Hypothalamus (tissue), 51 donors: Measurements from ENCODE around the gene LPAR2.

Experiments used
- DNase-seq, 51 donors: peaks; one replicate each; lab custom pipeline; 2025; lab: John Stamatoyannopoulos, UW

The LPAR2 gene

DNA sequence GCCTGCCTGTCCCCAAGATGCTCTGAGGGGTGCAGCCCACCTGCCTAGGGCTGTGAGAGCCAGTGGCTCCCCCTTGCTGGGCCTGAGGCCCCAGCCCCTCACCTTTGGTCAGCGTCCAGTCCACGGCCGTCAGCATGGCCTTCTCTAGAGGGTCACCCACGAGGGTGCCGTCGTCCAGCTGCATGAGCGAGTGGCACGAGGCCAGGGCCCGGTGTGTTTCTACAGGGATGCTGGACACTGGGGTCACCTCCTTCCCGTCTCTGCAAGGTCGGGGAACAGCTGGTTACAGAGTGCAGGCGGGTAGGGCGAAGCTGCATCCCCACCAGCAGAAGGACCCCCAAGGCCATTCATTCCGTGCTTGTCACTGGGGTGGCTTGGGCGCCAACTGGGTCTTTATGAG lies 26.4 kb upstream of the LPAR2 start:
- DNase-seq, result no peak

- DNase-seq, result no peak
Observed at GRCh38 chr19:19653597-19654147, 25.7 kb upstream of the LPAR2 start.

DNA sequence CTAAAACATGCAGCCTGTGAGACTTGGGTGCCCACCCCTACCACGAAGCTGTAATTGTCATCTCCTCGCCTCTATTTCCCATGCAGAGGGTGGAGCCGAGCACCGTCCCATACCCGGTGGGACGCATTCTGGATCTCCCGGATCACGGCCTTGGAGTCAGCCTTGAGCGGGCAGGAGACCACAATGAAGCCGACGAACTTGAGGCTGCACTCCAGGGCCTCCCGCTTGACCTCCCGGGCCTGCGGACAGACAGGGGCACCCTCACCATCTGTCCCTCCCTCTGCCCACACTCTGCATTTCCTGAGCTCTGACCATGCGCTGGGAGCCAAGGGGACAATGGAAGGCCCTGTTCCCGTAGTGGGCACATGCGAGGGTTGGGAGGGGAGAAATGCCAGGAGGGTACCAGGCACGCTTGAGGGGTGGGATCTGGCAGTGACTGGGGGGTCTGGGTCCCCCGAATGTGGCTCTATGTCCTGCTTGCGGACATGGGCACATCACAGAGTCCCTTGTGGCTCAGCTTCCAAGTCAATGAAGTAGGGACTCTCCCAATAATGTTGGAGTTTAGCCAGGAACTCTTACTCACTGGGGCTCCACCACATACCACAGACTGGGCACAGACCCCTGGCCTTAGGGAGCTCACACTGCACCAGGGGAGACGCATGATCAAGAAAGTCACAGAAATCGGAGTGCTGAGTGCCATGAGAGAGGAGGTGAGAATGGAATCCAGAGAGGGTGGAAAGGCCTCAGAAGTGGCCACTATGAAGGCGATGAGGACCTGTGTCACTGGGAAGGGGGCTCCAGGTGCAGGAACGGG lies 24.7 kb upstream of the LPAR2 start:
- DNase-seq, result no peak

- peak in 39 of 51 donors; percentile 15 to 76 (median 50) for DNase-seq
Observed at GRCh38 chr19:19651076-19651475, 23.1 kb upstream of the LPAR2 start.

DNA sequence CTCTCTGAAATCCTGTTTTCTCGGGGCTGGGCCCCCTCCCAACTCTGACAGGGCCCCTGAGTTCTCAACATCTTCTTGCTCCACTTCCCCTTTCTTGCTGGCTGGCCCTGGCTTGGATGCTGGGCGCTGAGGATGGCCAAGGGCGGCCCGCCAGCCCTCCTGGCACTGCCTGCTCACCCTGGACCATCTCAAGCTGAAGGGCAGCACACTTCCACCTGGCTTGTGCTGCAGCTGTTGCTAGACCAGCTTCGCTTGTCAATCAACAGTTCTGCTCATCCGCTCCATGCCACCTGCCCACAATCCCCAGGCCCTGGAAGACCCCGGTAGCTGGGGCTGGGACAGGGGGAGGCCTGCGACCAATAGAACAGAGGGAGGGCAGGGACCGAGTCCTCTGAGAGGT lies 22.3 kb upstream of the LPAR2 start:
- peak in 5 of 51 donors; percentile 7 to 38 (median 16) for DNase-seq

DNA sequence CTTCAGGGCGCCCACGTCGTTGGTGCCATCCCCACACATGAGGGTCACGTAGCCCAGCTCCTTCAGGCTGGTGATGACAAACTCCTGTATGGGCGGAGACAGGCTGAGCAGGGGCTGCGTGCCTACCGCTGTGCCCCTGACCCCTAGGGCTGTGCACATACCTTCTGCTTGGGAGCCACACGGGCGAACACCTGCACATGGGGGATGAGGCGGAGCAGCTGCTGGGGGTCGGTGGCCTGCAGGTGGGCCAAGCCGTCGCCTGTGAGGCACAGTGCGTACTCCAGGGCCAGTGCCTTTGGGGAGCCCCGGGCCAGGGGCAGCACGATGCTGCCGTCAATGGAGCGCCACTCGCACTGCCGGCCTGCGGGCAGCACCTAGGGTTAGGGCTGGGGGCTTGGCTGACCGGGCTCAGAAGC lies 21.6 kb upstream of the LPAR2 start:
- DNase-seq, result no peak

DNA sequence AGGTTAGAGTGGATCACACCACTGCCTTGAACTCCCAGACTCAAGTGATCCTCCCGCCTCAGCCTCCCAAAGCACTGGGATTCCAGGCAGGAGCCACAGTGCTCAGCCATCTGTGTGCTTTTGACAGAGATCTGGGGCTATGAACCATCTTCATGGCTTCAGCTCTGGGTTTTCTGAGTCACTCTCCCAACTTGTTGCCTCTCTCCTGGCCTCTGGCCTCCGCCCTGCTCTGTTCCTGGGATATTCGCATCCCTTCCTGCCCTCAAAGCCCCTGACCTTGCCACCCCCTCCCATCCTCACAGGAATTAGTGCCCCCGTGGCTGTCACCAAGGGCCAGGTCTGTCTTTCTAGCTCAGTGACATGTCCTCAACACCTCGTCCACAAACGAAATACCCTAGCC lies 21.1 kb upstream of the LPAR2 start:
- DNase-seq, result no peak

GRCh38 chr19:19647037-19647835 lies 19.2 kb upstream of the LPAR2 start:
- DNase-seq, result no peak

- DNase-seq, result no peak
Observed at GRCh38 chr19:19645233-19645870, 17.3 kb upstream of the LPAR2 start.

DNA sequence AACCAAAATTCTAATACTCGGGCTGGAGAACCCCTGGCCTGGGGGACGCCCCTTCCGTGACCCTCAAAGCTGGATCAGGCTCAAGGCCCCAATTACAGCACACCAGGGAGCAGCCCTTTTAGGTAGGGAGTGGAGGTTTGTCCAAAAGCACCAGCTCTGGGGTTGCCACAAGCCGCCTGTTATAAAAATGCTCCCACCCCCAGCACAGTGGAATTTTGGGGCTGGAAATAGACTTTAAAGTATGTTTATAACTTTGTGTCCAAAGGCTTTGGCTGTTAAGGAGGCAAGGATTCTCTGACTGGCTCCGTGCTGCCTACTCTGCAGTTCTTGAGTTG lies 16.0 kb upstream of the LPAR2 start:
- DNase-seq, result no peak

DNA sequence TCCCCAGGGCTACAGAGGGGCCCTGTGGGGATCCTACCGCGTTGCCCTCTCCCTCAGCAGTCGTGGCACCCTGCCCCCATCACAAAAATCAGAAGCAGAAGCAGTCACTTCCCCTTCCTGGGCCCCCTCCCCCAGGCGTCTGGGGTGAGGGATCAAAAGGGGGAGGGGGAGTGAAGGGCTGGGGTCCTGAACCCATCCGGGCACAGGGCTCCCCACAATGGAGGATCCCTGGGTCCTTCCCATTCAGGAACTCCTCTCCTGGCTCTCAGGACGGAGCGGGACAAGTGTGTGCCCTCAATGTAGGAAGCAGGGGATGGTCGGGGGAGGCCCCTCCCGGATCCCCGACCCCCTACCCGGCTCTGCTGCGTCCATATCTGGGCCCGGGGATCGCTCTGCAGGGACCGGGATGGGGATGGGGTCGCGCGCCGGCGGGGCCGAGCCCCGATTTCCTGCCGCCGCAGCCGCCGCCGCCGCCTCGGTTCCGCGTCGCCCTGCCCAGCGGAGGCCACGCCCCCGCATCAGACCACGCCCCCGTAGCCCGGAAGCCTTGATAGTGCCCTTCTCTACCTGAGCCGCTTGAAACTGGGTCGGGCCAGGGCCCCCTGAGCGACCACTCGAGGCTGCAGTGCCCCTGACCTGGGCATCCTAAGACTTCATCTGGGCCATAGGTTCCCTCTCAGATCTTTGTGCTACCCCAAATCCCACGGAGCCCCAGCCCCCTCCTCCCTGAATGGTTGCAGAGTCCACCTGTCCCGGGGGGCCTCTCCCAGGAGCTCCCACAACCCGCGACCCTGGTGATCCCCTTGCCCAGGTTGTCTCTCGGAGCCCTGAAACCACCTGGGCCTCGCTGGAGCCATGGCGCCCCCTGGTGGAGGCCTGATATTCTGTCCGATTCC lies 15.4 kb upstream of the LPAR2 start, which contains the start of gene GMIP:
GMIP (minus strand) TSS at position 500 of the 896 bp plus-strand sequence; CDS start at position 372, 128 bp downstream.
- peak in 48 of 51 donors; percentile 8 to 79 (median 41) for DNase-seq

GRCh38 chr19:19642506-19643157 lies 14.6 kb upstream of the LPAR2 start:
- peak in 1 of 51 donors; percentile 28 for DNase-seq

- DNase-seq, result no peak
Observed at GRCh38 chr19:19637523-19638251, 9.7 kb upstream of the LPAR2 start.

GRCh38 chr19:19637186-19637522 lies 9.1 kb upstream of the LPAR2 start:
- no peak for DNase-seq

GRCh38 chr19:19636573-19637185 lies 8.7 kb upstream of the LPAR2 start:
- DNase-seq, result no peak

DNA sequence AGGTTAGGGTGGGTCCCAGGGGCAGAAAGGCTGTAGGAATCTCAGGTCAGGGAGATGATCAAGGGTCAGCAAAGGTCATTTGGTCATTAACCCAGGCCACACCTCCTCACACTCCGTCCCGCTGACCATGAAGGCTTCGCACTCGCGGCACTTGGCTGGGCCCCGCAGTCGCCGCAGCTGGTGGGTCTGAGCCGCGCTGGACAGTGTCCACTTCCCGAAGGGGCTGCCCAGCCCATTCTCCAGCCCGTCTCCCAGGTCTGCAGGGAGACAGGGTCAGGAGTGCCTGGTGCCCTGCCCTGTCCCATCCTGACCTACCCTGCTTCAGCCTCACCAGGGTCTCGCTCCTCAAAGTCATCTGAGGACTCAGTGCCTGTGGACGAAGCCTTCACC lies 7.3 kb upstream of the LPAR2 start:
- DNase-seq, result no peak

DNA sequence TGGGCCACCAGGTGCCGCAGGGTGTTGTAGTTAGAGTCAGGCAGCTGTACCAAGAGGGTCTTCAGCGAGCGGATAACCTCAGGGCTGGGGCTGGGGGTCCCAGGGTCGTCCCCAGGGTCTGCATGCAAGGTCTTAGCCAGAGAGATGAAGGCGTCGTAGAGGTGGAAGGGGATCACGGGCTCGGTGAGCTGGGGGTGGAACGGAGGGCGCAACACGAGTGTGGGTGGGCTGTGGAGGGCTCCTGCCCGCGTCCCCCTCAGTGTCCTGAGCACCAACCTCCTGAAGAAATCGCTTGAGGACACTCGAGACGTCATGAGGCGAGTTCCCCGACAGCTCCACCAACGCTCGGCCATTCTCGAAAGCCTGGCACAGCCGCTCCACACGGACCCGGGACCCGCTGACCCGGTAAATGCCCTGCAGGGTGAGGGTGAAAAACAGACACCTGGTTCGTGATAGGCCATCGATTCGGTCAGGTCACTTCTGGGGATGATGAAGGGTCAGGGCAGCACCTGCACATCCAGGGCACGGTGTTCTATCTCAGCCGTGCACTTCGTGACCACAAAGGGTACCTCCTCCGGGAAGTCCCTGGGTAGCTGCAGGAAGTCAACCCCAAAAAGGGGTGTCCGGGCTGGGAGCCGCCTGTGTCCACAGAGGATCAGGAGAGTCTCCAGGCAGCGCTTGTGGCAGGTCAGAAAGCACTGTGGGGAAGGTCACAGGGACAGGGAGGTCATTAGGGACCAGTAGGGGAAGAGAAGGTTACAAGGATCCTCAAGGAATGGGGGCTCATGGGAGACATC lies 6.7 kb upstream of the LPAR2 start:
- no peak for DNase-seq
